Nephron progenitor cell (in vitro differentiated cells): ENCODE results near the gene RPP40.

ENCODE experiments used
- DNase-seq: peaks from one replicate; pipeline ENCODE4 v3.0.0; 2021
- H3K27ac Mint-ChIP-seq: 2 replicates; pipeline ENCODE4 v1.8.0; 2021; ENCODE audit warnings: mild to moderate bottlenecking, moderate library complexity, mixed read lengths
- H3K27me3 Mint-ChIP-seq: 2 replicates; pipeline ENCODE4 v1.8.0; 2021; ENCODE audit warnings: mild to moderate bottlenecking, low read depth, mixed read lengths; ENCODE audit not compliant: poor library complexity
- H3K36me3 Mint-ChIP-seq: 2 replicates; pipeline ENCODE4 v1.8.0; 2021; ENCODE audit warnings: low read depth, mixed read lengths
- H3K4me1 Mint-ChIP-seq: 2 replicates; pipeline ENCODE4 v1.8.0; 2021; ENCODE audit warnings: mixed read lengths
- H3K4me3 Mint-ChIP-seq: 2 replicates; pipeline ENCODE4 v1.8.0; 2021; ENCODE audit warnings: mild to moderate bottlenecking, moderate library complexity, mixed read lengths
- H3K9me3 Mint-ChIP-seq: 2 replicates; pipeline ENCODE4 v1.8.0; 2021; ENCODE audit warnings: mild to moderate bottlenecking, moderate library complexity, mixed read lengths
- TF ChIP-seq, protein P1 (sequence below): fragments of 200-600 bp; sonication (generic); IDR thresholded peaks from 2 replicates; pipeline ENCODE4 v1.5.0; 2021; ENCODE audit warnings: antibody characterized with exemption

RPP40 gene, protein sequence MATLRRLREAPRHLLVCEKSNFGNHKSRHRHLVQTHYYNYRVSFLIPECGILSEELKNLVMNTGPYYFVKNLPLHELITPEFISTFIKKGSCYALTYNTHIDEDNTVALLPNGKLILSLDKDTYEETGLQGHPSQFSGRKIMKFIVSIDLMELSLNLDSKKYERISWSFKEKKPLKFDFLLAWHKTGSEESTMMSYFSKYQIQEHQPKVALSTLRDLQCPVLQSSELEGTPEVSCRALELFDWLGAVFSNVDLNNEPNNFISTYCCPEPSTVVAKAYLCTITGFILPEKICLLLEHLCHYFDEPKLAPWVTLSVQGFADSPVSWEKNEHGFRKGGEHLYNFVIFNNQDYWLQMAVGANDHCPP

DNA sequence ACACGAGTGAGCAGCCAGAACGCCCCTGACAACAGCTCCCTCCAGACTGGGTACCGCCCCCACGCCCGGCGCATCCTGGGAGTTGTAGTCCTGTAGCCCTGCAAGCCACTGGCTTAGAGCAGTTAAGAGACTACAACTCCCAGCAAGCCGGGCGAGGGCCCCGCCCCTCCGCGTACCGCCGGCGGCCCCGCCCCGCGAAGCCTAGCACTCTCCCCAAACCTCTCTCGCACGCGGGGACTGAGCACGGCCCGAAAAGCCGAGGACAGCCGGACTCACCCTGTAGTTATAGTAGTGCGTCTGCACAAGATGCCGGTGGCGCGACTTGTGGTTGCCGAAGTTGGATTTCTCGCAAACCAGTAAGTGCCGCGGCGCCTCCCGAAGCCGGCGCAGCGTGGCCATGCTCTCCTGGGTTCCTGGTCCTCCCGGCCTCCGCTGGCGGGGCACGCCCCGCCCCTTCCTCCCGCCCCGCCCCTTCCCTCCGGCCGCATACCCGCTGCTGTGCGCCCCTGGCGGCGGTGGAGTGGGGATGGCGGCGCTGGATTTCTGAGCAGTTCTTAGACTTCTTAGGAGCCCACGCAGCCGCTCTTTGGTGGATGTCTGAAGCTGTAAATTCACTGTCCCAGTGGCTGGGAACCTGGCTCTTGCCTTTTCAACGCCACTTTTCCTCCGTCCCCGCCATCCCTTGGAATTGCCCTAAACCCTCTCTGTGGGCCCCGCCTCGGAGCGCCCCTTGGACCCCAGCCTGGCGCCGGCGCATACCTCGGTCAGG, at the start of gene RPP40:
Gene RPP40, minus strand, starts transcription at position 434 of the 769 bp plus-strand sequence. Its CDS starts 35 bp downstream, at position 399.
- Mint-ChIP-seq H3K27me3 (peaks cover 4% of the 10 kb centered on the region), H3K27ac (peak within 1 kb of the TSS; percentile 89), H3K9me3 (no peaks in the 10 kb centered on the region), H3K4me3 (peak within 1 kb of the TSS; percentile 91), H3K36me3 (peaks cover 24% of the 10 kb centered on the region), H3K4me1 (peaks cover 11% of the 10 kb centered on the region)
- TF ChIP-seq, protein P1, sequence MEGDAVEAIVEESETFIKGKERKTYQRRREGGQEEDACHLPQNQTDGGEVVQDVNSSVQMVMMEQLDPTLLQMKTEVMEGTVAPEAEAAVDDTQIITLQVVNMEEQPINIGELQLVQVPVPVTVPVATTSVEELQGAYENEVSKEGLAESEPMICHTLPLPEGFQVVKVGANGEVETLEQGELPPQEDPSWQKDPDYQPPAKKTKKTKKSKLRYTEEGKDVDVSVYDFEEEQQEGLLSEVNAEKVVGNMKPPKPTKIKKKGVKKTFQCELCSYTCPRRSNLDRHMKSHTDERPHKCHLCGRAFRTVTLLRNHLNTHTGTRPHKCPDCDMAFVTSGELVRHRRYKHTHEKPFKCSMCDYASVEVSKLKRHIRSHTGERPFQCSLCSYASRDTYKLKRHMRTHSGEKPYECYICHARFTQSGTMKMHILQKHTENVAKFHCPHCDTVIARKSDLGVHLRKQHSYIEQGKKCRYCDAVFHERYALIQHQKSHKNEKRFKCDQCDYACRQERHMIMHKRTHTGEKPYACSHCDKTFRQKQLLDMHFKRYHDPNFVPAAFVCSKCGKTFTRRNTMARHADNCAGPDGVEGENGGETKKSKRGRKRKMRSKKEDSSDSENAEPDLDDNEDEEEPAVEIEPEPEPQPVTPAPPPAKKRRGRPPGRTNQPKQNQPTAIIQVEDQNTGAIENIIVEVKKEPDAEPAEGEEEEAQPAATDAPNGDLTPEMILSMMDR = peak; percentile 82
- peak; percentile 99 for DNase-seq

- peaks cover 11% of the 10 kb centered on the region for H3K27me3 Mint-ChIP-seq
- DNase-seq = no peak
- peaks cover under 1% of the 10 kb centered on the region for H3K4me1 Mint-ChIP-seq
- no peak overlapping the region for H3K27ac Mint-ChIP-seq
- H3K9me3 Mint-ChIP-seq = peaks cover 43% of the 10 kb centered on the region
- TF ChIP-seq, protein P1 = no peak
- peaks cover 23% of the 10 kb centered on the region for H3K36me3 Mint-ChIP-seq
- no peak overlapping the region for H3K4me3 Mint-ChIP-seq
These were observed 49.2 kb upstream of the RPP40 start for GRCh38 chr6:5053038-5053437.

DNA sequence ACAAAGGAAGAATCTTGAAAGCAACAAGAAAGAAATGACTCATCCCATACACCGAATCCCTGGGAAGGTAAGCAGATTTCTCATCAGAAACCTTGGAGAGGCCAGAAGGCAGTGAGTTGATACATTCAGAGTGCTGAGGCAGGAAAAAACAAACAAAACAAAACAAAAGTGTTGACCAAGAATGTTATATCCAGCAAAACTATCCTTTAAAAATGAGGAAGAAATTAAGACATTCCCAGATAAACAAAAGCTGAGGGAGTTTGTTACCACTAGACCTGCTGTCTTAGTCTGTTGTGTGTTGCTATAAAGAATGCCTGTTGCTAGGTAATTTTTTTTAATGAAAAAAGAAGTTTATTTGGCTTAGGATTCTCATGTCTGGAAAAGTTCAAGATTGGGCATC, 47.6 kb upstream of the RPP40 start:
- no peak overlapping the region for H3K27ac Mint-ChIP-seq
- H3K4me1 Mint-ChIP-seq = no peaks in the 10 kb centered on the region
- peaks cover 11% of the 10 kb centered on the region for H3K27me3 Mint-ChIP-seq
- TF ChIP-seq, protein P1 = no peak
- H3K9me3 Mint-ChIP-seq = peaks cover 46% of the 10 kb centered on the region
- no peak for DNase-seq
- no peak overlapping the region for H3K4me3 Mint-ChIP-seq
- peaks cover 23% of the 10 kb centered on the region for H3K36me3 Mint-ChIP-seq

DNA sequence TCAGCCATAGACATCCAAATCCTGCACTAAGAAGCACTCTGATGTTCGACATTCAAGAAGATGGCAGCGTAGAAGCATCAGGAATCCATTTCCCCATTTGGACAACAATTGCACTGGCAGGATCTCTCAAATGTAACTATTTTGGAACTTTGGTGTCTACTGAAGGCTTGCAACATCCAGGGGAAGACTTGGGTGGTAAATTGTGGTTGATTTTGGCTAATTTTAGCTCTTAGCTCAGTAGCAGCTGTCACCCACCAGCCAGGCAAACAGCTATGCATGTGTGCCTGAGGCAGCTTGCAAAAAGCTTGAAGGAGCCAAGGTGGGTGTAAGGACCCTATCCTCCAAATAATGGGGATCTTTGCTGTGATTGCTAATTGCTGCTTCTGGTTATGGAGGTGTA, 46.2 kb upstream of the RPP40 start:
- peaks cover 8% of the 10 kb centered on the region for H3K27me3 Mint-ChIP-seq
- no peak overlapping the region for H3K4me3 Mint-ChIP-seq
- peaks cover 26% of the 10 kb centered on the region for H3K36me3 Mint-ChIP-seq
- TF ChIP-seq, protein P1 = no peak
- no peaks in the 10 kb centered on the region for H3K4me1 Mint-ChIP-seq
- DNase-seq = no peak
- H3K9me3 Mint-ChIP-seq = peaks cover 46% of the 10 kb centered on the region
- no peak overlapping the region for H3K27ac Mint-ChIP-seq

DNA sequence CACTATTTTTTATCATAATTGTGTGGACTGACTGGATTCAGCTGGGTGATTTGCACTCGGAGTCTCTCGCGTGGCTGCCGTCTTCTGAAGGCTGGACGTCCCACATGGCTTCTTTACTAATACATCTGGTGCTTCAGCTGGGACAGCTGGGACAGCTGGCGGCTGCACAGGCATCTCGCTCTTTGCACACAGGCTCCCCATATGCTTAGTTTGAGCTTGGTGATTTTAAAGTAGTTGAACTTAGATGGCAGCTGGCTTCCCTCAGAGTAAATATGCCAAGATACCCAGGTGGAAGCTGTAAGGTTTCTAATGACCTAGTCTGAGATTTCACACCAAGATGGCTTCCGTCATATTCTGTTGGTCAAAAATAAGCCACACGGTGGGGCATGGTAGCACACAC, 42.6 kb upstream of the RPP40 start:
- no peak for DNase-seq

More for the DNA sequence above, 42.6 kb upstream of the RPP40 start:
- TF ChIP-seq, protein P1 = no peak
- peaks cover 23% of the 10 kb centered on the region for H3K36me3 Mint-ChIP-seq
- H3K4me3 Mint-ChIP-seq = no peak overlapping the region
- H3K9me3 Mint-ChIP-seq = peaks cover 34% of the 10 kb centered on the region
- H3K4me1 Mint-ChIP-seq = no peaks in the 10 kb centered on the region
- H3K27ac Mint-ChIP-seq = no peak overlapping the region
- peaks cover 9% of the 10 kb centered on the region for H3K27me3 Mint-ChIP-seq
